Tibial artery (tissue), 4 donors: ENCODE data around the gene CERS1.

Experiments
- DNase-seq, 2 donors: peaks; one replicate each; pipeline ENCODE4 v3.0.0-alpha.2; 2019
- H3K27ac ChIP-seq, 2 donors: fragments of 200-600 bp; sonication (generic) in 1 of 2; 1 replicate in 1 of 2; 2 replicates in 1 of 2; pipeline ENCODE4 v1.5.1; 2018 to 2019; ENCODE audit warnings: mild to moderate bottlenecking in 1 of 2
- H3K27me3 ChIP-seq, 2 donors: fragments of 200-600 bp; sonication (generic) in 1 of 2; one replicate each; pipeline versions ENCODE4 v1.5.1 to v1.6.0; 2016 to 2019
- H3K36me3 ChIP-seq, 3 donors: fragments of 200-600 bp; sonication (generic) in 2 of 3; one replicate each; pipeline ENCODE4 v1.5.1; 2016 to 2019; ENCODE audit warnings: mild to moderate bottlenecking in 2 of 3
- H3K4me1 ChIP-seq, 4 donors: fragments of 200-600 bp; sonication (generic) in 2 of 4; 1 replicate in 3 of 4; 2 replicates in 1 of 4; pipeline ENCODE4 v1.5.1; 2016 to 2019
- H3K4me3 ChIP-seq, 2 donors: fragments of 200-600 bp; sonication (generic) in 1 of 2; 1 replicate in 1 of 2; 2 replicates in 1 of 2; pipeline ENCODE4 v1.5.1; 2018 to 2019; ENCODE audit warnings: mild to moderate bottlenecking in 2 of 2
- H3K9me3 ChIP-seq, 3 donors: fragments of 200-600 bp; sonication (generic) in 1 of 3; one replicate each; pipeline ENCODE4 v1.5.1; 2016 to 2019
- CTCF ChIP-seq, 2 experiments: fragments of 200-600 bp in 1 of 2; fragments of 450-650 bp in 1 of 2; IDR thresholded peaks; one replicate each; pipeline ENCODE4 v1.5.1; 2017 to 2019; ENCODE audit warnings: antibody characterized with exemption in 2 of 2, mild to moderate bottlenecking in 1 of 2, moderate library complexity in 1 of 2
- intact Hi-C: fragments of 100-400 bp; cut with DNase I; formaldehyde crosslinking; loops from one replicate; pipeline ENCODE4 v1.15.0; 2023; ENCODE audit warnings: low total_unique reads

The CERS1 gene

GRCh38 chr19:18883526-18884304 is 12.2 kb downstream of the CERS1 start:
- TF ChIP-seq CTCF (IDR thresholded peaks at IDR 0.05), result no peak
- Histone ChIP-seq H3K4me1 (no peaks in the 10 kb centered on the region), H3K27me3 (no peaks in the 10 kb centered on the region), H3K9me3 (no peaks in the 10 kb centered on the region), H3K4me3 (no peak overlapping the region), H3K36me3 (no peaks in the 10 kb centered on the region), H3K27ac (no peak overlapping the region)
- intact Hi-C loops, result no loop called here
- DNase-seq, result no peak

GRCh38 chr19:18881491-18881890 is 14.5 kb downstream of the CERS1 start:
- no peak overlapping the region for H3K4me3 ChIP-seq
- intact Hi-C loops, result no loop called here
- no peaks in the 10 kb centered on the region for H3K27me3 ChIP-seq
- no peak for TF ChIP-seq CTCF (IDR thresholded peaks at IDR 0.05)
- DNase-seq, result no peak
- H3K4me1 ChIP-seq, result no peaks in the 10 kb centered on the region
- no peak overlapping the region for H3K27ac ChIP-seq
- H3K36me3 ChIP-seq, result peaks cover 0 to 8% (median 0%) of the 10 kb centered on the region in 3 donors
- no peaks in the 10 kb centered on the region for H3K9me3 ChIP-seq

- H3K36me3 ChIP-seq, result peaks cover 0 to 8% (median 0%) of the 10 kb centered on the region in 3 donors
- no peaks in the 10 kb centered on the region for H3K4me1 ChIP-seq
- H3K27me3 ChIP-seq, result no peaks in the 10 kb centered on the region
- no peak overlapping the region for H3K4me3 ChIP-seq
- DNase-seq, result no peak
- no peaks in the 10 kb centered on the region for H3K9me3 ChIP-seq
- TF ChIP-seq CTCF (IDR thresholded peaks at IDR 0.05), result no peak
- H3K27ac ChIP-seq, result no peak overlapping the region
- intact Hi-C loops, result no loop called here
Observed at GRCh38 chr19:18879579-18880373, 16.2 kb downstream of the CERS1 start.

- intact Hi-C loops, result no loop called here
- no peak for TF ChIP-seq CTCF (IDR thresholded peaks at IDR 0.05)
- Histone ChIP-seq H3K36me3 (peaks cover 0 to 8% (median 0%) of the 10 kb centered on the region in 3 donors), H3K4me1 (no peaks in the 10 kb centered on the region), H3K27ac (no peak overlapping the region), H3K4me3 (no peak overlapping the region), H3K27me3 (no peaks in the 10 kb centered on the region), H3K9me3 (no peaks in the 10 kb centered on the region)
- no peak for DNase-seq
Observed at GRCh38 chr19:18878858-18879578, 16.9 kb downstream of the CERS1 start.

- no peaks in the 10 kb centered on the region for H3K27me3 ChIP-seq
- peaks cover 0 to 8% (median 0%) of the 10 kb centered on the region in 3 donors for H3K36me3 ChIP-seq
- no peak overlapping the region for H3K27ac ChIP-seq
- TF ChIP-seq CTCF (IDR thresholded peaks at IDR 0.05), result no peak
- no peak overlapping the region for H3K4me3 ChIP-seq
- H3K4me1 ChIP-seq, result no peaks in the 10 kb centered on the region
- intact Hi-C loops, result no loop called here
- no peak for DNase-seq
- no peaks in the 10 kb centered on the region for H3K9me3 ChIP-seq
Observed at GRCh38 chr19:18878058-18878797, 17.7 kb downstream of the CERS1 start.
